ENCODE data around the gene KIAA0930.

The KIAA0930 gene

DNA sequence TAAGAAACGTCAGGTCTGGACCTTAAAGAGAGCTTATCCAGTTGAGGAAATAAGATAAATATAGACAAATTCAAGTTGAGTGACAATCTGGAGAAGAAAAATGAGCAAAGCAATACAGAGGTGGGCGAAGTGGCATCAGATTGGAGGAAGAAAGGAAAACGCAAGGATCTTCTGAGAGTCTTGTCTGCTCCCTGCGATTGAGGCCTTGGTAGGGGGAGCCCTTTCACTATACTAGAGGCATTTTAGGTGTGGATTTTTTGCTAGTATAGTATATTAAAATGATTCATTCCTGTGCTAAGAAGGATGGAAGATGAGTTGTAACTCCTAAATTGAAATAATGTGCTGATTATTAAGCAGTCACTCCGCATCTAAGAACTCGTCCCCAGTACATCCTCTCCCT lies 68.9 kb downstream of the KIAA0930 start:
- Histone ChIP-seq H2AK5ac (ENCODE audit: low read length, severe bottlenecking) (no peak overlapping the region), H3K14ac (ENCODE audit: low read length in 2 of 2) (no peak overlapping the region), H2BK5ac (ENCODE audit: low read depth, low read length, poor library complexity, severe bottlenecking) (no peak overlapping the region), H2AFZ (ENCODE audit: low read depth, low read length) (no peak overlapping the region), H3K27me3 (ENCODE audit: control insufficient read depth in 1 of 2, insufficient read depth in 1 of 2, low read length in 2 of 2) (no peaks in the 10 kb centered on the region), H3K27ac (ENCODE audit: low read length, poor library complexity, severe bottlenecking) (no peak overlapping the region), H3K4me3 (ENCODE audit: insufficient read depth in 1 of 2, low read depth in 1 of 2, low read length in 2 of 2) (no peak overlapping the region), H2BK12ac (ENCODE audit: low read length in 2 of 2) (no peak overlapping the region), H3K9ac (ENCODE audit: low read length) (no peak overlapping the region), H3K9me3 (ENCODE audit: control insufficient read depth, low read length) (no peaks in the 10 kb centered on the region), H3K79me1 (replicated peaks; ENCODE audit: low read length, poor library complexity, severe bottlenecking) (peaks cover 27% of the 10 kb centered on the region), H2BK15ac (ENCODE audit: low read depth, poor library complexity, severe bottlenecking) (no peak overlapping the region), H3K18ac (ENCODE audit: low read depth in 1 of 2, low read length in 2 of 2) (no peak overlapping the region), H3K4me1 (ENCODE audit: control insufficient read depth, insufficient read depth, low read depth, low read length) (no peaks in the 10 kb centered on the region), H3K36me3 (ENCODE audit: control insufficient read depth in 1 of 2, insufficient read depth in 2 of 2, low read depth in 1 of 2, low read length in 2 of 2) (peaks cover 43 to 95% of the 10 kb centered on the region in 2 experiments), H4K8ac (ENCODE audit: low read length) (no peak overlapping the region), H4K91ac (ENCODE audit: low read length) (no peak overlapping the region), H3K4ac (ENCODE audit: low read depth in 1 of 2, low read length in 2 of 2) (no peak overlapping the region), H2BK120ac (ENCODE audit: low read depth, low read length) (no peak overlapping the region), H3K4me2 (ENCODE audit: low read length, poor library complexity, severe bottlenecking) (no peak overlapping the region), H3K23ac (ENCODE audit: low read length in 2 of 2) (no peak overlapping the region)
- whole genome bisulfite sequencing: 94% methylated on average over 4 of the region's 6 CpGs
- DNase-seq: no peak

DNA sequence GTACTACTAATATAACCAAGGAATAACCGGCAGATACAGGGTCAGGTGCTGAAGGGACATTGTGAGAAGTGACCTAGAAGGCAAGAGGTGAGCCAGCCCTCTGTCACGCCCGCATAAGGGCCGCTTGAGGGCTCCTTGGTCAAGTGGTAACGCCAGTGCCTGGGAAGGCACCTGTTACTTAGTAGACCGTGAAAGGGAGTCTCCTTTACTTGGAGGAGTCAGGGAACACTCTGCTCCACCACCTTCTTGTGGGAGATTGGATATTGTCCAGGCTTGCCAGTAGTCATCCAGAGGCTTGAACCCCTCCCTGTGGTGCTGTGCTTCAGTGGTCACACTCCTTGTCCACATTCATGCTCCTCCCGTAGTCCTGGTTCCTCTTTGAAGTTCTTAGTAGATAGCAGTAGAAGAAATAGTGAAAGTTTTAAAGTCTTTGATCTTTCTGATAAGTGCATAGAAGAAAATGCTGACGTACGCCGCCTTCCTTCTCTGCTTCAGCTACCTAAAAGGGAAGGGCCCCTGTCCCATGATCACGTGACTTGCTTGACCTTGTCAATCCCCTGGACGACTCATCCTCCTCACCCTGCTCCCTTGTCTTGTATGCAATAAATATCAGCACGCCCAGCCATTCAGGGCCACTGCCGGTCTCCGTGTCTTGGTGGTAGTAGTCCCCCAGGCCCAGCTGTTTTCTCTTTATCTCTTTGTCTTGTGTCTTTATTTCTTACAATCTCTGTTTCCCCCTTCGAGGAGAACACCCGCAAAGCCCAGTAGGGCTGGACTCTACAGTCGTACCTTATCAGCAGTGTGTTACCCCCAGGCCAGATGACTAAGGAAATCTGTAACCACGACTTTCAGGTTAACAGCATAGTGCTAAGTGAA lies 70.9 kb downstream of the KIAA0930 start:
- H3K14ac ChIP-seq (ENCODE audit: low read length in 2 of 2): no peak overlapping the region
- peaks cover 20% of the 10 kb centered on the region for H3K79me1 ChIP-seq (replicated peaks; ENCODE audit: low read length, poor library complexity, severe bottlenecking)
- H2AK5ac ChIP-seq (ENCODE audit: low read length, severe bottlenecking): no peak overlapping the region
- H3K9ac ChIP-seq (ENCODE audit: low read length): no peak overlapping the region
- H3K4me1 ChIP-seq (ENCODE audit: control insufficient read depth, insufficient read depth, low read depth, low read length): no peaks in the 10 kb centered on the region
- H3K27me3 ChIP-seq (ENCODE audit: control insufficient read depth in 1 of 2, insufficient read depth in 1 of 2, low read length in 2 of 2): no peaks in the 10 kb centered on the region
- H3K4ac ChIP-seq (ENCODE audit: low read depth in 1 of 2, low read length in 2 of 2): no peak overlapping the region
- no peak overlapping the region for H3K4me2 ChIP-seq (ENCODE audit: low read length, poor library complexity, severe bottlenecking)
- H3K9me3 ChIP-seq (ENCODE audit: control insufficient read depth, low read length): no peaks in the 10 kb centered on the region
- 83% methylated on average over 18 of the region's 19 CpGs for whole genome bisulfite sequencing
- no peak overlapping the region for H3K23ac ChIP-seq (ENCODE audit: low read length in 2 of 2)
- no peak overlapping the region for H3K18ac ChIP-seq (ENCODE audit: low read depth in 1 of 2, low read length in 2 of 2)
- no peak overlapping the region for H2BK15ac ChIP-seq (ENCODE audit: low read depth, poor library complexity, severe bottlenecking)
- H3K36me3 ChIP-seq (ENCODE audit: control insufficient read depth in 1 of 2, insufficient read depth in 2 of 2, low read depth in 1 of 2, low read length in 2 of 2): peaks cover 33 to 81% of the 10 kb centered on the region in 2 experiments
- DNase-seq: no peak
- no peak overlapping the region for H2BK5ac ChIP-seq (ENCODE audit: low read depth, low read length, poor library complexity, severe bottlenecking)
- H3K27ac ChIP-seq (ENCODE audit: low read length, poor library complexity, severe bottlenecking): no peak overlapping the region
- no peak overlapping the region for H2BK120ac ChIP-seq (ENCODE audit: low read depth, low read length)
- H2BK12ac ChIP-seq (ENCODE audit: low read length in 2 of 2): no peak overlapping the region
- no peak overlapping the region for H3K4me3 ChIP-seq (ENCODE audit: insufficient read depth in 1 of 2, low read depth in 1 of 2, low read length in 2 of 2)
- H4K8ac ChIP-seq (ENCODE audit: low read length): no peak overlapping the region
- no peak overlapping the region for H2AFZ ChIP-seq (ENCODE audit: low read depth, low read length)
- no peak overlapping the region for H4K91ac ChIP-seq (ENCODE audit: low read length)

DNA sequence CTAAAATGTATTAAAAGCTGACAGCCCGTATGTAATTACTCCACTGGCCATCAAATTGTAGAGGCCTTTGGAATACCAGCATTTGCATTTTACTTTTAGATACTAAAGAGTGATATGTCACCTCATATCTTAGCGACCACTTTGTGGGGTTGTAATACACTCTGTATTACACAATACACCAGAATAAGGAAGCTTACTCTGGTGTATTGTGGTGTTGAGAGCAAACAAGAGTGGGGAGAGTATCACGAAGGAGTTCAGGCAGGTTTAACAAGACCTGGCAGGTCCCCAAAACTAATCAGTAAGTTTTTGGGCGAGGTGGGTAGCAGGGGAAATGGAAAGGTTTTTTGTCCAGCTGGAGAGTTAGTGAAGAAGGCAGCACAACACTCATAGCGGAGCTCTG lies 73.8 kb downstream of the KIAA0930 start:
- H2AFZ ChIP-seq (ENCODE audit: low read depth, low read length): no peak overlapping the region
- H4K91ac ChIP-seq (ENCODE audit: low read length): no peak overlapping the region
- H3K4me1 ChIP-seq (ENCODE audit: control insufficient read depth, insufficient read depth, low read depth, low read length): peaks cover 5% of the 10 kb centered on the region
- H3K4ac ChIP-seq (ENCODE audit: low read depth in 1 of 2, low read length in 2 of 2): no peak overlapping the region
- H3K9ac ChIP-seq (ENCODE audit: low read length): no peak overlapping the region
- no peaks in the 10 kb centered on the region for H3K27me3 ChIP-seq (ENCODE audit: control insufficient read depth in 1 of 2, insufficient read depth in 1 of 2, low read length in 2 of 2)
- H3K27ac ChIP-seq (ENCODE audit: low read length, poor library complexity, severe bottlenecking): no peak overlapping the region
- no peaks in the 10 kb centered on the region for H3K9me3 ChIP-seq (ENCODE audit: control insufficient read depth, low read length)
- no peak overlapping the region for H2BK120ac ChIP-seq (ENCODE audit: low read depth, low read length)
- no peak overlapping the region for H3K18ac ChIP-seq (ENCODE audit: low read depth in 1 of 2, low read length in 2 of 2)
- no peak overlapping the region for H2BK5ac ChIP-seq (ENCODE audit: low read depth, low read length, poor library complexity, severe bottlenecking)
- WGBS: 97% methylated on average over 4 of the region's 5 CpGs
- no peak for DNase-seq
- H3K79me1 ChIP-seq (replicated peaks; ENCODE audit: low read length, poor library complexity, severe bottlenecking): peaks cover 14% of the 10 kb centered on the region
- H2BK12ac ChIP-seq (ENCODE audit: low read length in 2 of 2): no peak overlapping the region
- H3K14ac ChIP-seq (ENCODE audit: low read length in 2 of 2): no peak overlapping the region
- H4K8ac ChIP-seq (ENCODE audit: low read length): no peak overlapping the region
- no peak overlapping the region for H2BK15ac ChIP-seq (ENCODE audit: low read depth, poor library complexity, severe bottlenecking)
- H3K4me3 ChIP-seq (ENCODE audit: insufficient read depth in 1 of 2, low read depth in 1 of 2, low read length in 2 of 2): no peak overlapping the region
- H3K4me2 ChIP-seq (ENCODE audit: low read length, poor library complexity, severe bottlenecking): no peak overlapping the region
- H3K36me3 ChIP-seq (ENCODE audit: control insufficient read depth in 1 of 2, insufficient read depth in 2 of 2, low read depth in 1 of 2, low read length in 2 of 2): peaks cover 19 to 52% of the 10 kb centered on the region in 2 experiments
- no peak overlapping the region for H3K23ac ChIP-seq (ENCODE audit: low read length in 2 of 2)
- no peak overlapping the region for H2AK5ac ChIP-seq (ENCODE audit: low read length, severe bottlenecking)

DNA sequence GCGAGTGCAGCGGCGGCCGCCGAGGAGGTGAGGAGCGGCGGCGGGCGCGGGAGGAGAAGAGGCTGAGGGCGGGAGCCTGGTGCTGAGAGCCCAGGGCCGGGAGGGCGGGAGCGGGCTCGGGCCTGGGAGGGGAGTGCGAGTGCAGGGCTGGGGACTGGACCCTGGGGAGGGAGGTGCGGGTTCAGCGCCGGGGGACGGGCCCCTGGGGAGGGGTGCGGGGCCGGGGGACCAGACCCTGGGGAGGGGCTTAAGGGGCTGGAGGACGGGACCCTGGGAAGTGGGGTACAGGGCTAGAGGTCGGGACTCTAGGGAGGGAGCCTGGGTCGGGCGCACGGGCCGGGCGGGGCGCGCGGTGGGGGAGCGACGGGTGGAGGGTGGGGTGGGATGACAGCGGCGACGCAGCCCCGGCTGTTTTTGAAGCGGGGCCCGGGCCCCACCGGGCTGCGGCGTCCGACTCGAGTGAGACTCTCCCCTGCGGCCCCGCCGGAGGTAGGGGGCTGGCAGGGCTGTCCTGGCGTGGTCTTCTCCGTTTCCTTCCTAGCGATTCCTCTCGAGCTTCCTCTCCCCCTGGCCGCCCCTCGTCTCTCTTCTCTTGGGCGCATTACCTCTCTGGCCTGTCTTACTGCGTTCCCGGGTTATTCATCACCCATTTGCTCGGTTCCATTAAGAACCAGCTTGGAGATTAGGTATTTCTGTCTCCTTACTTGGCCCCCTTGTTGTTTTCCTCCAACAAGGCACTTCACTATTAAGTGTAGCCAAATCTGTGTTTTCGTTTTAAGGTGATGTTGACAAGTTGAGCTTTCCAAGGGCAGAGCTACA lies 76.2 kb downstream of the KIAA0930 start:
- Histone ChIP-seq H3K4ac (ENCODE audit: low read depth in 1 of 2, low read length in 2 of 2) (peak overlapping the region; percentile 42 to 93), H2BK15ac (ENCODE audit: low read depth, poor library complexity, severe bottlenecking) (no peak overlapping the region), H2BK5ac (ENCODE audit: low read depth, low read length, poor library complexity, severe bottlenecking) (peak overlapping the region; percentile 75), H3K36me3 (ENCODE audit: control insufficient read depth in 1 of 2, insufficient read depth in 2 of 2, low read depth in 1 of 2, low read length in 2 of 2) (peaks cover 5 to 28% of the 10 kb centered on the region in 2 experiments), H3K9me3 (ENCODE audit: control insufficient read depth, low read length) (no peaks in the 10 kb centered on the region), H3K27me3 (ENCODE audit: control insufficient read depth in 1 of 2, insufficient read depth in 1 of 2, low read length in 2 of 2) (no peaks in the 10 kb centered on the region), H2AK5ac (ENCODE audit: low read length, severe bottlenecking) (no peak overlapping the region), H3K14ac (ENCODE audit: low read length in 2 of 2) (peak overlapping the region in 1 of 2 experiments; percentile 72), H3K18ac (ENCODE audit: low read depth in 1 of 2, low read length in 2 of 2) (peak overlapping the region; percentile 19 to 95), H4K8ac (ENCODE audit: low read length) (peak overlapping the region; percentile 78), H2AFZ (ENCODE audit: low read depth, low read length) (peak overlapping the region; percentile 53), H2BK120ac (ENCODE audit: low read depth, low read length) (peak overlapping the region; percentile 89), H3K4me1 (ENCODE audit: control insufficient read depth, insufficient read depth, low read depth, low read length) (peaks cover 5% of the 10 kb centered on the region), H3K4me2 (ENCODE audit: low read length, poor library complexity, severe bottlenecking) (peak overlapping the region; percentile 88), H2BK12ac (ENCODE audit: low read length in 2 of 2) (peak overlapping the region in 1 of 2 experiments; percentile 61), H3K23ac (ENCODE audit: low read length in 2 of 2) (peak overlapping the region in 1 of 2 experiments; percentile 68), H3K27ac (ENCODE audit: low read length, poor library complexity, severe bottlenecking) (no peak overlapping the region), H3K79me1 (replicated peaks; ENCODE audit: low read length, poor library complexity, severe bottlenecking) (peaks cover 6% of the 10 kb centered on the region), H3K9ac (ENCODE audit: low read length) (peak overlapping the region; percentile 92), H3K4me3 (ENCODE audit: insufficient read depth in 1 of 2, low read depth in 1 of 2, low read length in 2 of 2) (peak overlapping the region; percentile 88 to 94), H4K91ac (ENCODE audit: low read length) (no peak overlapping the region)
- WGBS: under 1% methylated on average over 44 of the region's 59 CpGs
- DNase-seq: peak; percentile 42

Data from mesenchymal stem cell (in vitro differentiated cells and primary cell).